H1 (cell line): ENCODE data around the gene LTO1. TPM values are rescaled to one million over a fixed set of nuclear protein-coding genes. Genes with fewer than 3 reads are reported as not detected.

Source experiments
- EP300 ChIP-seq, 2 experiments: IDR thresholded peaks; 1 replicate in 1 of 2; 2 replicates in 1 of 2; pipeline ENCODE4 v1.6.1; 2011 to 2012; ENCODE audit warnings: low read depth in 2 of 2, low read length in 2 of 2, mild to moderate bottlenecking in 2 of 2, borderline replicate concordance in 1 of 2, inconsistent platforms in 1 of 2, moderate library complexity in 1 of 2
- HDAC6 ChIP-seq: IDR thresholded peaks from one replicate; pipeline ENCODE4 v1.7.1; 2012; ENCODE audit warnings: low read depth, mild to moderate bottlenecking, inconsistent platforms, low read length, moderate library complexity
- PHF8 ChIP-seq: fragments of 200-600 bp; sonication (generic); conservative IDR thresholded peaks from 2 replicates; pipeline ENCODE4 v1.7.1; 2012; ENCODE audit warnings: low read depth, mild to moderate bottlenecking, inconsistent platforms, low read length, moderate library complexity
- TAF1 ChIP-seq: IDR thresholded peaks from 2 replicates; pipeline ENCODE4 v1.6.1; 2011; ENCODE audit warnings: mild to moderate bottlenecking, low read depth, low read length
- polyA plus RNA-seq, 7 experiments: library from polyadenylated mRNA; depleted of rRNA in 3 of 7; stranded (reverse) in 5 of 7; unstranded in 2 of 7; fragments of >200 nt in 5 of 7; fragments of 200-250 nt in 2 of 7; gene quantifications; 1 replicate in 5 of 7; 2 replicates in 1 of 7; 4 replicates in 1 of 7; pipeline versions ENCODE4 v1.2.1 to v1.2.3, GENCODE V29; 2011 to 2013; ENCODE audit warnings: missing spikeins in 2 of 7, mixed read lengths in 2 of 7
- total RNA-seq: library from RNA; stranded (reverse); fragmentation: NEBNext Ultra II Directional; extraction: Animal tissue kit (Norgen Biotek cat#: 25700); gene quantifications from 2 replicates; pipeline ENCODE4 v1.2.1, GENCODE V29; 2021

LTO1 gene
- total and polyA plus RNA-seq, 2 of the 8 experiments (the other 6 are each of a cell fraction or from before 2014, with no cell fraction given): 15.4 to 21.3 TPM

- TF ChIP-seq TAF1 (no peak), PHF8 (no peak), EP300 (IDR thresholded peaks at IDR 0.05; ENCODE audit: borderline replicate concordance in 1 of 2, low read depth in 2 of 2, low read length in 2 of 2) (no peak), HDAC6 (no peak)
These were observed 43.8 kb upstream of the LTO1 start (continued) for GRCh38 chr11:69718912-69719311.
